Activated T-helper 2 cell treated with anti-CD3 and anti-CD28 coated beads, Interferon-gamma antibody, Interleukin-2, Interleukin-4, amounts not matched to agents 10 μg/mL and 5 μg/mL and 100 μg/mL, durations not matched to agents 14 hours and 24 hours and 36 hours (primary cell): ENCODE data around the gene GLS. TPM values are rescaled to one million over a fixed set of nuclear protein-coding genes. Genes with fewer than 3 reads are reported as not detected.
"Not testable (repeated sequence)": the region's sequence is repeated elsewhere in the genome, so short reads cannot be mapped to it uniquely, and the experiment has no call there.

Experiments
- DNase-seq: peaks from one replicate; pipeline ENCODE4 v3.0.0; 2021; ENCODE audit warnings: low spot score
- H3K27ac Mint-ChIP-seq: one replicate; pipeline ENCODE4 v1.8.0; 2021; ENCODE audit warnings: mixed read lengths
- H3K27me3 Mint-ChIP-seq: one replicate; pipeline ENCODE4 v1.8.0; 2021; ENCODE audit warnings: low read depth, mixed read lengths
- H3K36me3 Mint-ChIP-seq: one replicate; pipeline ENCODE4 v1.8.0; 2021; ENCODE audit warnings: low read depth, mixed read lengths
- H3K4me1 Mint-ChIP-seq: one replicate; pipeline ENCODE4 v1.8.0; 2021; ENCODE audit warnings: low read depth, mixed read lengths
- H3K4me3 Mint-ChIP-seq: one replicate; pipeline ENCODE4 v1.8.0; 2021; ENCODE audit warnings: low read depth, mild to moderate bottlenecking, moderate library complexity, mixed read lengths
- H3K9me3 Mint-ChIP-seq: one replicate; pipeline ENCODE4 v1.8.0; 2021; ENCODE audit warnings: mixed read lengths
- intact Hi-C: fragments of 100-400 bp; cut with micrococcal nuclease; formaldehyde crosslinking; loops from one replicate; pipeline ENCODE4 v1.15.1; 2023
- total RNA-seq: library from RNA; stranded (reverse); gene quantifications from 2 replicates; pipeline ENCODE4 v1.2.3, GENCODE V29; 2022

Gene GLS
- total RNA-seq, 1 donor from 2014 or later, result 195 TPM

DNA sequence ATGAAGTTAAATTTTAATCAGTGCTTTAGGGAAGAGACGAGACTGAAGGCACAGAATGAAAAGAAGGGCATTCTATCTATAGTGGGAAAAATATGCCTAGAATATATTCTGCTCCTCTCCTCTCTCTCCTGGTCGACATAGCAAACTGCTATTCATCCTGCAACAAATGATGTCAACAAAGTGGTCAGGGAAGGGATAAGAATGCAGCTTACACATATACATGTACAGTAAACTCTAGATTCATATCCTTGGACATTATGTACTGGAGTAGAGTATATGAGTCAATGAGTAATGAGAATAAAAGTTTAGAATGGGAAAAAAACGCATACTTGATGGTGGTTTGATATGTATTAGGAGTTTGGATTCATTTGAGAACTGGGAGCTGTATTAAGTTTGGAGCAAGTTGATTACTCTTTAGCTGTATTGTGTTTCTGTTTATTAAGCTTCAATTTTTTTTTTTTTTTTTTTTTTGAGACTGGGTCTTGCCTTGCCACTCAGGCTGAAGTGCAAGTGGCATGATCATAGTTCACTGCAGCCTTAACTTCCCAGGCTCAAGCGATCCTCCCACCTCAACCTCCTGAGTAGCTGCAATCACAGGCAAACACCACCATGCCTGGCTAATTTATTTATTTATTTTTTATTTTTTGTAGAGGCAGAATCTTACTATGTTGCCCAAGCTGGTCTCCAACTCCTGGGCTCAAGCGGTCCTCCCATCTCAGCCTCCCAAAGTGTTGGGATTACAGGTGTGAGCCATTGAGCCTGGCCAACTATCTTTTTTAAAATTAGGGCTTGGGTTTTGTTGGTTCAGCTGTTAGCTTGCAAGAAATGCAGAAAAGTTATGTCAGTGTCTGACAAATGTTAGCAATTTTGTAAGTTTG, 79.5 kb downstream of the GLS start:
- H3K27me3 Mint-ChIP-seq, result no peaks in the 10 kb centered on the region
- no peak overlapping the region for H3K4me3 Mint-ChIP-seq
- intact Hi-C loops, result no loop called here
- H3K9me3 Mint-ChIP-seq, result peaks cover 19% of the 10 kb centered on the region
- peaks cover 68% of the 10 kb centered on the region for H3K36me3 Mint-ChIP-seq
- peaks cover 19% of the 10 kb centered on the region for H3K4me1 Mint-ChIP-seq
- H3K27ac Mint-ChIP-seq, result no peak overlapping the region
- DNase-seq, result no peak

DNA sequence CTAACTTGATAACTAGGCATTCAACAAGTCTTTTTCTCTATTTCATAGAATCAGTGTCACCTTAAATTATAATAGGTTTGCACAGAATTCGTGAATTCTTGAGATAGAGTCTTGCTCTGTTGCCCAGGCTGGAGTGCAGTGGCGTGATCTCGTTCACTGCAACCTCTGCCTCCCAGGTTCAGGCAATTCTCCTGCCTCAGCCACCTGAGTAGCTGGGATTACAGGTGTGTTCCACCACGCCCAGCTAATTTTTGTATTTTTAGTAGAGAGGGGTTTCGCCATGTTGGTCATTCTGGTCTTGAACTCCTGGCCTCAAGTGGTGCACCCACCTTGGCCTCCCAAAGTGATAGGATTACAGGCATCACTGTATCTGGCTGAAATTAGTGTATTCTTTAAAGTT, 80.5 kb downstream of the GLS start:
- H3K27ac Mint-ChIP-seq, DNase-seq, H3K27me3 Mint-ChIP-seq, intact Hi-C loops, H3K4me3 Mint-ChIP-seq: not testable (repeated sequence)
- Mint-ChIP-seq H3K36me3 (peaks cover 71% of the 10 kb centered on the region), H3K4me1 (peaks cover 17% of the 10 kb centered on the region), H3K9me3 (peaks cover 13% of the 10 kb centered on the region)

DNA sequence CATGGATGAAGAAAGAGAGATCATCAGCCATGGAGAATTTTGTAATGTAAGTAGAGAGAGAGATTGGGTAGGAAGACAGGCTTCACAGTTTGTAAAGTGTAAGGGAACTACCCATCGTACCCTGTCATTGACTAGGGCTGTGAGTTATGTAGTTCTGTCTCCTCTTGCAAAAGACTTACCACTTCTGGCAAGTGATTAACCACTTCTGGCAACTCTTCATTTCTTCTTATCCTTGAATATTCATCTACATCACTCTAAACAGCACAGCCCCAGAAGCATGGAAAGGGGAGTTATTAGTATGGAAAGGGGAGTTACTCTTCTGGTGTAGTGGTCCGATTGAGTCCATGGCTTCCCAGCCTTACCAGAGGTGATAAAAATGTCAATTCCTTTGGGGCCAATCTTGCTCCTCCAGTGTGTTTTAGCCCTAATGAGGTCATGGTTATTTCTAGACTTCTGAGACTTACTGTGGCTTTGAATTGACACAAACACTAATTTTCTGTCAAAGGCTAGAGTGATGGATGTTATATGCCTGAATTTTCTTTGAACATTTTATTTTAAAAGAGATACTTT, 81.4 kb downstream of the GLS start:
- intact Hi-C loops, result no loop called here
- peaks cover 67% of the 10 kb centered on the region for H3K36me3 Mint-ChIP-seq
- no peak overlapping the region for H3K4me3 Mint-ChIP-seq
- H3K27me3 Mint-ChIP-seq, result no peaks in the 10 kb centered on the region
- peaks cover 19% of the 10 kb centered on the region for H3K4me1 Mint-ChIP-seq
- peak overlapping the region; percentile 46 for H3K27ac Mint-ChIP-seq
- H3K9me3 Mint-ChIP-seq, result peaks cover 5% of the 10 kb centered on the region
- DNase-seq, result no peak

DNA sequence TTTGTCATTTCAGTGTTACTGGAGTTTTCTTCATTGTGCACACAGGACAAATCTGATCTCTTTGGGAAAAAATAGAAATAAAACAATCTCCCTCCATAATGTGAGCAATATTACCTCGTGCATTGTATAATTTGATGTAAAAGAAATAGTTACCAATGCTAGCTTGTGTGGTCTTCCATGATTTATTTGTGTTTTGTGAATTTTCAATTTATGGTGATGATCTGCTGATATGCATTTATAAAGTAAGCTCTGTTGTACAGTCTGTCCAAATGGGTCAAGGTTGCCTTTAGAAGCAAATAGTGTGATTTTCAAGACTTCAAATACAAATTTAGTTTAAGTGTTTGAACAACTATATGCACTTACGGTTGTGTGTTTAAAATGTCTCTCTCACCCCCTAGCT, 82.5 kb downstream of the GLS start:
- peaks cover 70% of the 10 kb centered on the region for H3K36me3 Mint-ChIP-seq
- H3K4me1 Mint-ChIP-seq, result peaks cover 22% of the 10 kb centered on the region
- H3K27ac Mint-ChIP-seq, result peak overlapping the region; percentile 42
- no peaks in the 10 kb centered on the region for H3K27me3 Mint-ChIP-seq
- intact Hi-C loops, result no loop called here
- H3K4me3 Mint-ChIP-seq, result no peak overlapping the region
- no peak for DNase-seq
- no peaks in the 10 kb centered on the region for H3K9me3 Mint-ChIP-seq

- H3K27me3 Mint-ChIP-seq, result no peaks in the 10 kb centered on the region
- peaks cover 24% of the 10 kb centered on the region for H3K4me1 Mint-ChIP-seq
- intact Hi-C loops, result no loop called here
- H3K27ac Mint-ChIP-seq, result peak overlapping the region; percentile 67
- no peaks in the 10 kb centered on the region for H3K9me3 Mint-ChIP-seq
- no peak for DNase-seq
- H3K4me3 Mint-ChIP-seq, result no peak overlapping the region
- H3K36me3 Mint-ChIP-seq, result peaks cover 73% of the 10 kb centered on the region
Measured at GRCh38 chr2:190964170-190964795, 83.7 kb downstream of the GLS start.

DNA sequence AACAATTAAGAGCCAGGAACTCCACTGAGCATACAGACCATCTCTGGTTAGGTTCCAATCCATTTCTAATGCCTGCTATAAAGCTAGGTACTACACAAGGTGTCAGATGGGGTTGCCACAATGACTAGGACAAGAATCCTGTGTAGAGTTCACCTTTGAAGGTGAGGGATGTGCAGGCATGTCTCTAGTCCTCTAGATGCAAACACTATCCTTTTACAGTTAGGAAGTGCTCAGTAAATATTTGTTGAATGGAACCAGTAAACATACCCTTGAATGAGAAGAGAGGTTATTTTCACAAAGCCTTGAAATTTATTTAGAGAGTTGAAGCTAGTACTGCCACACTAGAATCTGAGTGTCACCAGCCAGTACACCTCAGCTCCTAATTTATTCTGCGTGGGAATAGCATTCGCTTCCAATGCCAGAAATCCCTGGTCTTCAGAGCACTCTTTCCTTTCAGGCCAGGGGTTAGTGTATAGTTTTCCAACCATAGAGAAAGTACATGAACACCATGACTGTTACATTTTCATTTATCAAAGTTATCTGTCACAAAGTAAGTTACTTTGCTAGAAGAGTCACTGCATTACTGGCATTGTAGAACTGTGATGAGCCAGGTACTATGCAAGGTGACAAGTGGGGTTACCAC, 85.1 kb downstream of the GLS start:
- peaks cover 34% of the 10 kb centered on the region for H3K4me1 Mint-ChIP-seq
- H3K27me3 Mint-ChIP-seq, result no peaks in the 10 kb centered on the region
- H3K9me3 Mint-ChIP-seq, result no peaks in the 10 kb centered on the region
- H3K27ac Mint-ChIP-seq, result peak overlapping the region; percentile 62
- peaks cover 80% of the 10 kb centered on the region for H3K36me3 Mint-ChIP-seq
- intact Hi-C loops, result no loop called here
- no peak overlapping the region for H3K4me3 Mint-ChIP-seq
- DNase-seq, result no peak

DNA sequence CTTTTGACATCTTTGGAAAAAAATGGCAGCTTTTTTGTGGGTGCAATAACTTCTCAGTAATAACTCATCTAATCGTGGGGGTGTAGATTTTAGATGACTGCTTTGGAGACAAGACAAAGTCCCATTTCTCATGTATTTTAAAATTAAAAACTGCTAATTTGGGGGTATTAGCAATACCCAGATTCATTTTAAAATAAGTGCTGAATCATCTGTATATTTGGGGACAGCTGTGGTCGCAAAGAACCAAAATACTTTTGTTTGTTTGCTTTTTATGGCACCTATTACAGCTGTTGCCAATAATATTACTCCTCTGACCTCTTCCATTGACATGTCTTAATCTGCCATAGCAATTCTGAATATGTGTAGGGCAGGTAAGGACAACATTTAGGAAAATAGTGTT, 87.9 kb downstream of the GLS start:
- peaks cover 35% of the 10 kb centered on the region for H3K4me1 Mint-ChIP-seq
- no peaks in the 10 kb centered on the region for H3K27me3 Mint-ChIP-seq
- H3K9me3 Mint-ChIP-seq, result no peaks in the 10 kb centered on the region
- peaks cover 86% of the 10 kb centered on the region for H3K36me3 Mint-ChIP-seq
- intact Hi-C loops, result no loop called here
- H3K4me3 Mint-ChIP-seq, result no peak overlapping the region
- no peak for DNase-seq
- peak overlapping the region; percentile 77 for H3K27ac Mint-ChIP-seq

GRCh38 chr2:190970160-190970559, 89.5 kb downstream of the GLS start:
- Mint-ChIP-seq H3K36me3 (peaks cover 87% of the 10 kb centered on the region), H3K4me3 (no peak overlapping the region), H3K27me3 (no peaks in the 10 kb centered on the region), H3K4me1 (peaks cover 27% of the 10 kb centered on the region), H3K27ac (peak overlapping the region; percentile 71), H3K9me3 (no peaks in the 10 kb centered on the region)
- DNase-seq, result no peak
- intact Hi-C loops, result loop anchor here (2.0 kb wide), 1 partner anchor 15 kb away; no protein-coding TSS in a partner anchor

GRCh38 chr2:190970873-190971506, 90.4 kb downstream of the GLS start:
- Mint-ChIP-seq H3K4me1 (peaks cover 26% of the 10 kb centered on the region), H3K36me3 (peaks cover 88% of the 10 kb centered on the region), H3K4me3 (no peak overlapping the region), H3K27ac (peak overlapping the region; percentile 71), H3K9me3 (no peaks in the 10 kb centered on the region), H3K27me3 (no peaks in the 10 kb centered on the region)
- no peak for DNase-seq
- intact Hi-C loops, result loop anchor here (2.0 kb wide), 1 partner anchor 14 kb away; no protein-coding TSS in a partner anchor

- DNase-seq, result no peak
- Mint-ChIP-seq H3K27me3 (no peaks in the 10 kb centered on the region), H3K4me3 (no peak overlapping the region), H3K9me3 (no peaks in the 10 kb centered on the region), H3K36me3 (peaks cover 91% of the 10 kb centered on the region), H3K4me1 (peaks cover 29% of the 10 kb centered on the region), H3K27ac (peak overlapping the region; percentile 71)
- intact Hi-C loops, result no loop called here
Measured at GRCh38 chr2:190972213-190972612, 91.6 kb downstream of the GLS start.

- no peak for DNase-seq
- Mint-ChIP-seq H3K27ac (no peak overlapping the region), H3K9me3 (no peaks in the 10 kb centered on the region), H3K36me3 (peaks cover 94% of the 10 kb centered on the region), H3K4me1 (peaks cover 33% of the 10 kb centered on the region), H3K27me3 (no peaks in the 10 kb centered on the region), H3K4me3 (no peak overlapping the region)
- intact Hi-C loops, result no loop called here
Measured at GRCh38 chr2:190972846-190973245, 92.2 kb downstream of the GLS start.

GRCh38 chr2:190973262-190973661, 92.6 kb downstream of the GLS start:
- H3K4me3 Mint-ChIP-seq, result no peak overlapping the region
- no peaks in the 10 kb centered on the region for H3K27me3 Mint-ChIP-seq
- no peak for DNase-seq
- no peaks in the 10 kb centered on the region for H3K9me3 Mint-ChIP-seq
- H3K36me3 Mint-ChIP-seq, result peaks cover 94% of the 10 kb centered on the region
- no peak overlapping the region for H3K27ac Mint-ChIP-seq
- intact Hi-C loops, result no loop called here
- H3K4me1 Mint-ChIP-seq, result peaks cover 34% of the 10 kb centered on the region
